DND-41 (cell line): Measurements from ENCODE around the gene ADAMTS12.

ENCODE experiments used
- ATAC-seq: fragments of 200-7000 bp; cut with Tn5 transposase; 3 replicates; pipeline ENCODE4 v1.9.1; 2021; ENCODE audit warnings: low read depth; ENCODE audit not compliant: insufficient read depth
- DNase-seq: peaks from one replicate; pipeline ENCODE4 v3.0.0-alpha.2; 2020
- H2AFZ ChIP-seq: 2 replicates; pipeline ENCODE4 v1.6.0; 2012; ENCODE audit warnings: low read depth, low read length
- H3K27ac ChIP-seq: 2 replicates; pipeline ENCODE4 v1.5.1; 2012; ENCODE audit warnings: low read length, inconsistent platforms
- H3K27me3 ChIP-seq: fragments of 200-600 bp; sonication (generic); 2 replicates; pipeline ENCODE4 v1.6.0; 2012; ENCODE audit warnings: low read length, mild to moderate bottlenecking, inconsistent platforms; ENCODE audit not compliant: insufficient read depth, poor library complexity
- H3K36me3 ChIP-seq: 2 replicates; pipeline ENCODE4 v1.5.1; 2012; ENCODE audit warnings: low read length, inconsistent platforms; ENCODE audit not compliant: insufficient read depth
- H3K4me1 ChIP-seq: 2 replicates; pipeline ENCODE4 v1.5.1; 2012; ENCODE audit warnings: mild to moderate bottlenecking, low read length; ENCODE audit not compliant: insufficient read depth
- H3K4me2 ChIP-seq: 2 replicates; pipeline ENCODE4 v1.6.0; 2012; ENCODE audit warnings: mild to moderate bottlenecking, moderate library complexity, low read length, inconsistent platforms; ENCODE audit not compliant: insufficient read depth
- H3K4me3 ChIP-seq, 2 experiments: fragments of 200-600 bp in 1 of 2; shearing (Covaris generic) in 1 of 2; 2 replicates each; pipeline ENCODE4 v1.5.1; 2012 to 2016; ENCODE audit warnings: inconsistent platforms in 2 of 2, low read length in 2 of 2, mild to moderate bottlenecking in 2 of 2, low read depth in 1 of 2, moderate library complexity in 1 of 2
- H3K79me2 ChIP-seq: 2 replicates; pipeline ENCODE4 v1.6.0; 2012; ENCODE audit warnings: low read length, inconsistent platforms; ENCODE audit not compliant: insufficient read depth
- H3K9ac ChIP-seq: 2 replicates; pipeline ENCODE4 v1.6.0; 2012; ENCODE audit warnings: low read depth, mild to moderate bottlenecking, inconsistent platforms, low read length, moderate library complexity
- H3K9me3 ChIP-seq: 2 replicates; pipeline ENCODE4 v1.5.1; 2012; ENCODE audit warnings: low read length, moderate library complexity, mild to moderate bottlenecking, inconsistent platforms; ENCODE audit not compliant: insufficient read depth, severe bottlenecking
- H4K20me1 ChIP-seq: 2 replicates; pipeline ENCODE4 v1.6.0; 2012; ENCODE audit warnings: low read length; ENCODE audit not compliant: insufficient read depth
- EZH2 ChIP-seq: IDR thresholded peaks from 3 replicates; pipeline ENCODE4 v1.6.1; 2012; ENCODE audit warnings: borderline replicate concordance, low read depth, mild to moderate bottlenecking, moderate library complexity, low read length, inconsistent platforms; ENCODE audit not compliant: severe bottlenecking
- TF ChIP-seq, protein P1 (sequence below): IDR thresholded peaks from 2 replicates; pipeline ENCODE4 v1.5.1; 2012; ENCODE audit warnings: borderline replicate concordance, low read length, moderate library complexity, mild to moderate bottlenecking; ENCODE audit not compliant: poor library complexity, severe bottlenecking; ENCODE audit errors: extremely low read depth

Gene ADAMTS12

DNA sequence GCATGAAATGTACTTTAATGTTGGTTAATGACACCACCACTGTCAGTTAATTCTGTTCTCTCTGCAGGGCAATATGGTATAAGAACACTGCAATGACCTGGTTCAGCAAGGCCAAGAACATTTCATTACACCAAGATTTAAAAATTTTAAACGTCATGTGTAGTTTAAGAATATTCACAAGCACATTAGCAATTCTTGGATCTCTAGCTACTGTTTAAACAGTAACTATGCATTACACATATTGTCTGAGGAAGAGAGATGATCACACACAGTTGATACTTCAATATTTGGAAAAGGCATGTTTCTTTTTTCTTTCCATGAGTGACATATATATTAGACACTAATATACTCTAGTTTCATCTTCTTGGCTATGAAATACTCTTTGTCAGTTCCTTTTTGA, 143.0 kb downstream of the ADAMTS12 start:
- no peaks in the 10 kb centered on the region for H3K27me3 ChIP-seq
- H3K79me2 ChIP-seq = no peaks in the 10 kb centered on the region
- H3K36me3 ChIP-seq = no peaks in the 10 kb centered on the region
- H3K9me3 ChIP-seq = no peaks in the 10 kb centered on the region
- no peak for DNase-seq
- H2AFZ ChIP-seq = no peak overlapping the region
- no peak overlapping the region for H3K27ac ChIP-seq
- no peak for TF ChIP-seq EZH2
- TF ChIP-seq, protein P1, sequence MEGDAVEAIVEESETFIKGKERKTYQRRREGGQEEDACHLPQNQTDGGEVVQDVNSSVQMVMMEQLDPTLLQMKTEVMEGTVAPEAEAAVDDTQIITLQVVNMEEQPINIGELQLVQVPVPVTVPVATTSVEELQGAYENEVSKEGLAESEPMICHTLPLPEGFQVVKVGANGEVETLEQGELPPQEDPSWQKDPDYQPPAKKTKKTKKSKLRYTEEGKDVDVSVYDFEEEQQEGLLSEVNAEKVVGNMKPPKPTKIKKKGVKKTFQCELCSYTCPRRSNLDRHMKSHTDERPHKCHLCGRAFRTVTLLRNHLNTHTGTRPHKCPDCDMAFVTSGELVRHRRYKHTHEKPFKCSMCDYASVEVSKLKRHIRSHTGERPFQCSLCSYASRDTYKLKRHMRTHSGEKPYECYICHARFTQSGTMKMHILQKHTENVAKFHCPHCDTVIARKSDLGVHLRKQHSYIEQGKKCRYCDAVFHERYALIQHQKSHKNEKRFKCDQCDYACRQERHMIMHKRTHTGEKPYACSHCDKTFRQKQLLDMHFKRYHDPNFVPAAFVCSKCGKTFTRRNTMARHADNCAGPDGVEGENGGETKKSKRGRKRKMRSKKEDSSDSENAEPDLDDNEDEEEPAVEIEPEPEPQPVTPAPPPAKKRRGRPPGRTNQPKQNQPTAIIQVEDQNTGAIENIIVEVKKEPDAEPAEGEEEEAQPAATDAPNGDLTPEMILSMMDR = no peak
- ATAC-seq = no peak
- H3K4me3 ChIP-seq = no peak overlapping the region
- H3K9ac ChIP-seq = no peak overlapping the region
- H3K4me1 ChIP-seq = no peaks in the 10 kb centered on the region
- no peaks in the 10 kb centered on the region for H4K20me1 ChIP-seq
- no peak overlapping the region for H3K4me2 ChIP-seq

DNA sequence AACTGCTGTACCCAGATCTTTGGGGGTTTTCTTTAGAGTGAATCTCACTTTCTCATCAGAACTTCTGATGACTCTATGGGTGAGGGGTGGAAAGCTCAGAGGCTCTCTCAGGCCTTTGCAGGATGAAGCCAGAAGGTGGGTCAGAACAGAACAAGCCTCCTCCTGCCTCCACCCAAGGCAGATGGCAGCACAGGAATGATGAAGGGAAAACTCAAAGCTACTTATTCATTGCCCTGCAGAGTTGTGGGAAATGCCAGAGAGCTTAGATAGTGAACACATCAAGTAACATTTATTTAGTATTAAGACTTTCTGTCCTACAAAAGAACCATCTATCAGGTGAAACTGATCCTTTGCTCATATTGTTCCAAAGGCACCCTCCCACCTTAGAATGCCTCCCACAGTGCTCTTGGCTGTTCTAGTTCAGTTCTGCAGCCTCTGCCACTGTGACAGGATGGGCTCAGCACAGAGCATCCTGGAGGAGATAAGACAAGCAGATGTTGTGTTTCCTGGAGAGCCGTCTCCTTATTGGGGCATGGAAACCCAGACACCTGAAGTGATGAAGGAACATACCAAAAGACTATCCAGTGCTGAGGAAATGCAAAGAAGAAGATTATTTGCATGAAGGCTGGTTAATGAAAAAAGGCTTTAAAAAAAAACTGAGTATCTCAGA, 146.6 kb downstream of the ADAMTS12 start:
- H4K20me1 ChIP-seq = no peaks in the 10 kb centered on the region
- H3K4me3 ChIP-seq = no peak overlapping the region
- DNase-seq (no peak), ATAC-seq (no peak)
- TF ChIP-seq, protein P1 = no peak
- TF ChIP-seq EZH2 = no peak
- no peak overlapping the region for H3K4me2 ChIP-seq
- no peaks in the 10 kb centered on the region for H3K4me1 ChIP-seq
- no peak overlapping the region for H3K9ac ChIP-seq
- no peak overlapping the region for H2AFZ ChIP-seq
- no peaks in the 10 kb centered on the region for H3K9me3 ChIP-seq
- H3K27ac ChIP-seq = no peak overlapping the region
- H3K79me2 ChIP-seq = no peaks in the 10 kb centered on the region
- no peaks in the 10 kb centered on the region for H3K27me3 ChIP-seq
- H3K36me3 ChIP-seq = no peaks in the 10 kb centered on the region

DNA sequence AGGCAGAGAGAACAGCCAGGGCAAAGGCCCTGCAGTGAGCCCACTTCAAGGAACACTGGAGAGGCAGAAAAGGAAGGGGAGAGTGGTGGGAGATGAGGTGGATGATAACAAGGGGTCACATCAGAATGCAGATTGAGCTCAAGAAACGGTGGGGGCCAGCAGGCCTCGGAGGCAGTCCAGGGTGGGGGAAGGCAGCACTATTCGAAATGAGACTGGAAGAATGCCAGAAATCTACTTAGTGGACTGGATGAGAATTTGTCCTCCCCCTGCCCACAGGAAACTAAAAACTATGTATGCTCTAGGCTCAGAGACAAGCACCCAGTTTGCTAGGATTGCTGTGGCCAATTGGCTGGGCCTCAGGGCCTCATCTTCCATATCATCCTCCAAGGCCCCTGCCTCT, 148.7 kb downstream of the ADAMTS12 start:
- Histone ChIP-seq H3K9ac (no peak overlapping the region), H3K4me1 (no peaks in the 10 kb centered on the region), H3K27ac (no peak overlapping the region), H3K27me3 (no peaks in the 10 kb centered on the region), H3K36me3 (no peaks in the 10 kb centered on the region), H3K4me2 (no peak overlapping the region), H3K79me2 (no peaks in the 10 kb centered on the region), H4K20me1 (no peaks in the 10 kb centered on the region), H3K9me3 (no peaks in the 10 kb centered on the region), H3K4me3 (no peak overlapping the region), H2AFZ (no peak overlapping the region)
- no peak for DNase-seq
- TF ChIP-seq EZH2 = no peak
- TF ChIP-seq, protein P1 = no peak
- no peak for ATAC-seq

DNA sequence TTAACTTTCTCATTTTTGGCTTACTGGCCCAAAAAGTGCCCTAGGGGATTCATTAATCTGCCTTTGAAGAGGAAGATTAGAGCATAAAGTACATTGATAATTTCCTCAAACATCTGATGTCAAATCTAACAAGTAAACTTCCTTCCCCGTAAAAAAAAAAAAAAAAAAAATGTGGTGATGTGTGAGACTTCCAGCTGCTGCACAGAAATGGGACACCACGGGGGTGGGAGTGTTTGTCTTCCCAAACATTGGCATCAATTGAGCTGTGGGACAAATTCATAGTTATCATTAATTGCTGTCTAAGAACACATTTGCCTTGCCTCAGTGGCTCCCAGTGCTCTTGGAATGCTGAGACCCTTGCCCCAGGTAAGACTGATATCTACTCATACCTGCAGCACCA, 149.6 kb downstream of the ADAMTS12 start:
- Histone ChIP-seq H3K4me1 (no peaks in the 10 kb centered on the region), H3K27me3 (no peaks in the 10 kb centered on the region), H2AFZ (no peak overlapping the region), H4K20me1 (no peaks in the 10 kb centered on the region), H3K79me2 (no peaks in the 10 kb centered on the region), H3K9me3 (no peaks in the 10 kb centered on the region), H3K27ac (no peak overlapping the region), H3K36me3 (no peaks in the 10 kb centered on the region), H3K4me2 (no peak overlapping the region), H3K4me3 (no peak overlapping the region), H3K9ac (no peak overlapping the region)
- no peak for ATAC-seq
- TF ChIP-seq, protein P1 = no peak
- no peak for TF ChIP-seq EZH2
- no peak for DNase-seq
